Measurements from ENCODE around the gene HUWE1. TPM values are rescaled to one million over a fixed set of nuclear protein-coding genes. Genes with fewer than 3 reads are reported as not detected.

HUWE1 gene
- total RNA-seq, 1 experiment from 2014 or later = 536 TPM

DNA sequence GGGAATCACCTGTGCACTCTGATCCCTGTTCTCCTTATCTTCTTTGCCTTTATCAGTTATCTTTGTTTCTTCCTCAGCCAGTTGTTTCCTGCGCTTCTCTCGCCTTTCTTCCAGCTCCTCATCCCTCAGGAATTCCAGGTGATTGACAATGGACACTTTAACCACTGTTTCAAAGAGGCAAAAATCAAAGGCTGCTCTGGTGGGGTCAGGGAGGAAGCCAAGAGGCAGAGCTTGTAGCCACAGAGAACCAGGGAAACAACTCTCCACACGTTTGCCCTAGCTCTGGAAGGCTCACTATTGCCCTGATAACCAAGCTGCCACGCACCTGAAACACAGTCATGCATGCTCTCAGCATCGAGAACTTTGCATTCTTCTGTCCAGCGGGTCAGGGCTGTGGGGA, 127.9 kb downstream of the HUWE1 start:
- intact Hi-C loops (cut with micrococcal nuclease; ENCODE audit: unreplicated experiment) = no loop called here
- Histone ChIP-seq H3K9me3 (ENCODE audit: insufficient read depth, low read depth) (no peaks in the 10 kb centered on the region), H4K20me1 (ENCODE audit: insufficient read depth) (no peaks in the 10 kb centered on the region), H3K27me3 (ENCODE audit: insufficient read depth, low read depth) (no peaks in the 10 kb centered on the region), H3K36me3 (ENCODE audit: low read depth) (no peaks in the 10 kb centered on the region), H3K9me2 (ENCODE audit: insufficient read depth) (no peaks in the 10 kb centered on the region), H2AFZ (no peak overlapping the region), H3K4me1 (replicated peaks; ENCODE audit: insufficient read depth) (no peaks in the 10 kb centered on the region), H3K4me3 (no peak overlapping the region), H3K79me2 (ENCODE audit: low read depth) (no peaks in the 10 kb centered on the region), H3K4me2 (no peak overlapping the region), H3K27ac (no peak overlapping the region), H3F3A (ENCODE audit: insufficient read depth, low read depth) (no peaks in the 10 kb centered on the region)
- TF ChIP-seq EZH2 (IDR thresholded peaks at IDR 0.05; ENCODE audit: low read depth) (no peak), CTCF (conservative IDR thresholded peaks at IDR 0.05) (no peak)
- no peak for DNase-seq
- CTCF ChIA-PET = no interaction called here
- POLR2A ChIA-PET (ENCODE audit: unreplicated experiment) = no interaction called here
- no TSS peak for BruUV-seq (replicated peaks)

GRCh38 chrX:53556868-53557267, 129.7 kb downstream of the HUWE1 start:
- no TSS peak for BruUV-seq (replicated peaks)
- no peaks in the 10 kb centered on the region for H3K4me1 ChIP-seq (replicated peaks; ENCODE audit: insufficient read depth)
- no peaks in the 10 kb centered on the region for H3K79me2 ChIP-seq (ENCODE audit: low read depth)
- H3K4me2 ChIP-seq = no peak overlapping the region
- H3K4me3 ChIP-seq = no peak overlapping the region
- DNase-seq = no peak
- H3K27me3 ChIP-seq (ENCODE audit: insufficient read depth, low read depth) = no peaks in the 10 kb centered on the region
- H2AFZ ChIP-seq = no peak overlapping the region
- no peaks in the 10 kb centered on the region for H3F3A ChIP-seq (ENCODE audit: insufficient read depth, low read depth)
- H3K9me2 ChIP-seq (ENCODE audit: insufficient read depth) = no peaks in the 10 kb centered on the region
- H3K36me3 ChIP-seq (ENCODE audit: low read depth) = no peaks in the 10 kb centered on the region
- TF ChIP-seq CTCF (conservative IDR thresholded peaks at IDR 0.05) (no peak), EZH2 (IDR thresholded peaks at IDR 0.05; ENCODE audit: low read depth) (no peak)
- no peak overlapping the region for H3K27ac ChIP-seq
- H4K20me1 ChIP-seq (ENCODE audit: insufficient read depth) = no peaks in the 10 kb centered on the region
- intact Hi-C loops (cut with micrococcal nuclease; ENCODE audit: unreplicated experiment) = no loop called here
- CTCF ChIA-PET = no interaction called here
- no peaks in the 10 kb centered on the region for H3K9me3 ChIP-seq (ENCODE audit: insufficient read depth, low read depth)
- POLR2A ChIA-PET (ENCODE audit: unreplicated experiment) = no interaction called here

DNA sequence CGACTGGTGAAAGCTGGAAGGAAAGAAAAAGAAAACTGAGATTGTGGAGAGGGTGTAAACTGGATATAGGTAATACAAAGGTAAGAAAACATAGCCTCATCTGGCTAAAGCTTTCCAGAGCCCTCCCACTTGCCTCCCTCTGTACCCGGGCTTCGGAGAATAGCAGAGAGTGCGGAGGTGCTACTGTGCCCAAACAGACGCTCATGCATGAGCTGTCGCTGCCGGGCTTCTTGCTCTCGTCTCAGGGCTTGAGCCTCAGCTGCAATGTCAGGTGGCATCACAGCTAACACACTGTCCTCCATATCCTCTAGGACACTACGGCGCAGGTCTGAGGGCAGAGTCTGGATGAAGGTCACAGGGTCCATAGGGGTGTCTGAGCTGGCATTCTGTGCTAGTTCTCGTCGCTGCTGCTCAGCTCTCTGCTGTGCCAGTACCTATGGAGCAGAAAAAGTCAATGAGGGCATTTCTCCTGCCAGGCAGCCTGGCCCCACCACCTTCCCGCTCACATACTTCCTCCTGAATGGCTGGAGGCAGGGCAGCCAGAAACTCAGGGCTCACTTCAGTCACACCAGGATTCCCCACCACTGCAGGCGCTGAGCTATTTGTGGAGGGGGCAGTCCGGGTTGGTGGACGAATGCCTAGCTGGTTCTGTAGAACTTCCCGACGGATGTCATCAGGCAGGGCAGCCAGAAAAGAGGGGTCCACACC, 135.6 kb downstream of the HUWE1 start:
- Histone ChIP-seq H3F3A (ENCODE audit: insufficient read depth, low read depth) (no peaks in the 10 kb centered on the region), H3K36me3 (ENCODE audit: low read depth) (no peaks in the 10 kb centered on the region), H2AFZ (no peak overlapping the region), H3K9me2 (ENCODE audit: insufficient read depth) (no peaks in the 10 kb centered on the region), H3K4me2 (no peak overlapping the region), H3K27ac (no peak overlapping the region), H4K20me1 (ENCODE audit: insufficient read depth) (no peaks in the 10 kb centered on the region), H3K4me1 (replicated peaks; ENCODE audit: insufficient read depth) (no peaks in the 10 kb centered on the region), H3K27me3 (ENCODE audit: insufficient read depth, low read depth) (no peaks in the 10 kb centered on the region), H3K9me3 (ENCODE audit: insufficient read depth, low read depth) (no peaks in the 10 kb centered on the region), H3K79me2 (ENCODE audit: low read depth) (no peaks in the 10 kb centered on the region), H3K4me3 (no peak overlapping the region)
- no peak for DNase-seq
- TF ChIP-seq EZH2 (IDR thresholded peaks at IDR 0.05; ENCODE audit: low read depth) (no peak), CTCF (conservative IDR thresholded peaks at IDR 0.05) (no peak)
- intact Hi-C loops (cut with micrococcal nuclease; ENCODE audit: unreplicated experiment) = no loop called here
- BruUV-seq (replicated peaks) = no TSS peak
- CTCF ChIA-PET = no interaction called here
- POLR2A ChIA-PET (ENCODE audit: unreplicated experiment) = no interaction called here

All from PC-9 (cell line).